Stomach (tissue), 9 donors: ENCODE data around the gene TAS1R2. TPM values are rescaled to one million over a fixed set of nuclear protein-coding genes. Genes with fewer than 3 reads are reported as not detected.

ENCODE experiments used
- DNase-seq, 2 donors: peaks; one replicate each; pipeline versions ENCODE4 v3.0.0 to v3.0.0-alpha.2; 2013 to 2019
- H3K27ac ChIP-seq, 5 donors: fragments of 200-600 bp in 4 of 5; sonication (generic) in 4 of 5; one replicate each; pipeline ENCODE4 v1.5.1; 2013 to 2019; ENCODE audit warnings: mild to moderate bottlenecking in 1 of 5, moderate library complexity in 1 of 5
- H3K27me3 ChIP-seq, 3 donors: fragments of 200-600 bp; sonication (generic); one replicate each; pipeline ENCODE4 v1.5.1; 2017 to 2019; ENCODE audit warnings: mixed run types in 1 of 3
- H3K36me3 ChIP-seq, 4 donors: fragments of 200-600 bp; sonication (generic); 1 replicate in 3 of 4; 2 replicates in 1 of 4; pipeline ENCODE4 v1.5.1; 2016 to 2019
- H3K4me1 ChIP-seq, 4 donors: fragments of 200-600 bp; sonication (generic); one replicate each; pipeline ENCODE4 v1.5.1; 2016 to 2019
- H3K4me3 ChIP-seq, 4 donors: fragments of 200-600 bp; sonication (generic) in 3 of 4; one replicate each; pipeline ENCODE4 v1.5.1; 2016 to 2019; ENCODE audit warnings: mild to moderate bottlenecking in 1 of 4
- H3K9me3 ChIP-seq, 4 donors: fragments of 200-600 bp; sonication (generic); one replicate each; pipeline ENCODE4 v1.5.1; 2016 to 2019
- CTCF ChIP-seq, 7 experiments: fragments of 450-650 bp in 4 of 7; fragments of 200-600 bp in 3 of 7; sonication (generic) in 3 of 7; IDR thresholded peaks; one replicate each; pipeline ENCODE4 v1.5.1; 2016 to 2019; ENCODE audit warnings: antibody characterized with exemption in 7 of 7, control low read depth in 2 of 7, mild to moderate bottlenecking in 1 of 7
- EP300 ChIP-seq: sonication (generic); formaldehyde crosslinking; IDR thresholded peaks from one replicate; pipeline ENCODE4 v1.6.1; 2017; ENCODE audit warnings: antibody characterized with exemption
- POLR2A ChIP-seq, 4 donors: fragments of 450-650 bp; IDR thresholded peaks; one replicate each; pipeline ENCODE4 v1.6.1; 2016; ENCODE audit warnings: antibody characterized with exemption in 4 of 4, control low read depth in 2 of 4, mild to moderate bottlenecking in 1 of 4, moderate library complexity in 1 of 4
- POLR2AphosphoS5 ChIP-seq, 3 donors: sonication (generic); formaldehyde crosslinking; IDR thresholded peaks; one replicate each; pipeline ENCODE4 v1.6.1; 2016; ENCODE audit warnings: antibody characterized with exemption in 3 of 3
- WGBS, 5 donors: extraction: QIAGEN DNeasy Blood & Tissue Kit in 3 of 5; methylation state at CpG; one replicate each; pipeline versions ENCODE4 v1.1.5 to v1.1.7; 2013 to 2018; 5-methylcytosine and 5-hydroxymethylcytosine counted together
- intact Hi-C: fragments of 100-400 bp; cut with DNase I; formaldehyde crosslinking; loops from one replicate; pipeline ENCODE4 v1.15.1; 2023; ENCODE audit warnings: low total_unique reads
- polyA plus RNA-seq, 3 donors: library from polyadenylated mRNA; stranded (reverse); fragments of 200-250 nt; gene quantifications; one replicate each; pipeline ENCODE4 v1.2.3, GENCODE V29; 2013
- total RNA-seq, 5 donors: library from RNA; depleted of rRNA; stranded (reverse); fragments of >200 nt; gene quantifications; one replicate each; pipeline versions ENCODE4 v1.1.0 to v1.2.3, GENCODE V29; 2014 to 2016
- donor health status: healthy with polysubstance abuse.
- donor health status: Bipolar disorder and iron deficiency.
- donor health status: healthy.

Gene TAS1R2
- total and polyA plus RNA-seq, 8 donors = 9.9 TPM; not detected in 7

GRCh38 chr1:18886003-18886335 is 26.5 kb upstream of the TAS1R2 start:
- Histone ChIP-seq H3K36me3 (peaks cover 0 to 59% (median 28%) of the 10 kb centered on the region in 4 donors), H3K27me3 (no peaks in the 10 kb centered on the region), H3K9me3 (no peaks in the 10 kb centered on the region), H3K4me1 (peaks cover 0 to 11% (median 3%) of the 10 kb centered on the region in 4 donors), H3K27ac (no peak overlapping the region), H3K4me3 (no peak overlapping the region)
- intact Hi-C loops = no loop called here
- no peak for DNase-seq
- WGBS, 5 donors = 86 to 100% (median 94%) methylated on average over 1 of the region's 1 CpG
- TF ChIP-seq EP300 (no peak), POLR2AphosphoS5 (IDR thresholded peaks at IDR 0.05) (no peak), CTCF (IDR thresholded peaks at IDR 0.05) (no peak), POLR2A (IDR thresholded peaks at IDR 0.05) (no peak)

- Histone ChIP-seq H3K27me3 (no peaks in the 10 kb centered on the region), H3K27ac (no peak overlapping the region), H3K36me3 (peaks cover 0 to 62% (median 30%) of the 10 kb centered on the region in 4 donors), H3K9me3 (no peaks in the 10 kb centered on the region), H3K4me3 (no peak overlapping the region), H3K4me1 (peaks cover 0 to 6% (median under 1%) of the 10 kb centered on the region in 4 donors)
- DNase-seq = no peak
- intact Hi-C loops = no loop called here
- 89 to 95% (median 93%) methylated on average over 8 to 17 of the region's 17 CpGs for WGBS, 5 donors
- no peak for TF ChIP-seq POLR2A (IDR thresholded peaks at IDR 0.05)
- TF ChIP-seq CTCF (IDR thresholded peaks at IDR 0.05) = no peak
- no peak for TF ChIP-seq EP300
- no peak for TF ChIP-seq POLR2AphosphoS5 (IDR thresholded peaks at IDR 0.05)
Measured at GRCh38 chr1:18885311-18886002, 26.0 kb upstream of the TAS1R2 start.

- intact Hi-C loops = no loop called here
- DNase-seq = no peak
- WGBS, 5 donors = 81 to 91% (median 83%) methylated on average over 6 of the region's 6 CpGs
- Histone ChIP-seq H3K27me3 (no peaks in the 10 kb centered on the region), H3K4me1 (no peaks in the 10 kb centered on the region), H3K27ac (no peak overlapping the region), H3K9me3 (no peaks in the 10 kb centered on the region), H3K36me3 (peaks cover 0 to 62% (median 31%) of the 10 kb centered on the region in 4 donors), H3K4me3 (no peak overlapping the region)
- TF ChIP-seq POLR2A (IDR thresholded peaks at IDR 0.05) = no peak
- no peak for TF ChIP-seq POLR2AphosphoS5 (IDR thresholded peaks at IDR 0.05)
- TF ChIP-seq EP300 = no peak
- no peak for TF ChIP-seq CTCF (IDR thresholded peaks at IDR 0.05)
Measured at GRCh38 chr1:18884727-18885126, 25.3 kb upstream of the TAS1R2 start.

GRCh38 chr1:18884419-18884717 is 24.9 kb upstream of the TAS1R2 start:
- 51 to 61% (median 57%) methylated on average over 4 of the region's 4 CpGs for WGBS, 5 donors
- Histone ChIP-seq H3K4me1 (no peaks in the 10 kb centered on the region), H3K27me3 (no peaks in the 10 kb centered on the region), H3K4me3 (no peak overlapping the region), H3K27ac (no peak overlapping the region), H3K9me3 (no peaks in the 10 kb centered on the region), H3K36me3 (peaks cover 0 to 62% (median 31%) of the 10 kb centered on the region in 4 donors)
- intact Hi-C loops = no loop called here
- no peak for TF ChIP-seq POLR2AphosphoS5 (IDR thresholded peaks at IDR 0.05)
- no peak for TF ChIP-seq CTCF (IDR thresholded peaks at IDR 0.05)
- no peak for TF ChIP-seq POLR2A (IDR thresholded peaks at IDR 0.05)
- TF ChIP-seq EP300 = no peak
- no peak for DNase-seq
